Stimulated activated CD8-positive, alpha-beta memory T cell treated with anti-CD3 and anti-CD28 coated beads, Interleukin-12 subunit alpha, Interleukin-12 subunit beta, amount 100 ng/mL, for 4 hours (primary cell): ENCODE data around the gene CD55.
A peak's percentile ranks its signal among the peaks of the same experiment; 100 is the strongest.

Source experiments
- DNase-seq: peaks from one replicate; pipeline ENCODE4 v3.0.0-alpha.2; 2020; ENCODE audit warnings: low read depth

CD55 gene, protein sequence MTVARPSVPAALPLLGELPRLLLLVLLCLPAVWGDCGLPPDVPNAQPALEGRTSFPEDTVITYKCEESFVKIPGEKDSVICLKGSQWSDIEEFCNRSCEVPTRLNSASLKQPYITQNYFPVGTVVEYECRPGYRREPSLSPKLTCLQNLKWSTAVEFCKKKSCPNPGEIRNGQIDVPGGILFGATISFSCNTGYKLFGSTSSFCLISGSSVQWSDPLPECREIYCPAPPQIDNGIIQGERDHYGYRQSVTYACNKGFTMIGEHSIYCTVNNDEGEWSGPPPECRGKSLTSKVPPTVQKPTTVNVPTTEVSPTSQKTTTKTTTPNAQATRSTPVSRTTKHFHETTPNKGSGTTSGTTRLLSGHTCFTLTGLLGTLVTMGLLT

GRCh38 chr1:207321079-207321789 is at the start of gene CD55:
Gene CD55, plus strand, starts transcription at chr1:207321678. Its CDS starts 88 bp downstream, at chr1:207321766.
- DNase-seq = peak; percentile 97

DNA sequence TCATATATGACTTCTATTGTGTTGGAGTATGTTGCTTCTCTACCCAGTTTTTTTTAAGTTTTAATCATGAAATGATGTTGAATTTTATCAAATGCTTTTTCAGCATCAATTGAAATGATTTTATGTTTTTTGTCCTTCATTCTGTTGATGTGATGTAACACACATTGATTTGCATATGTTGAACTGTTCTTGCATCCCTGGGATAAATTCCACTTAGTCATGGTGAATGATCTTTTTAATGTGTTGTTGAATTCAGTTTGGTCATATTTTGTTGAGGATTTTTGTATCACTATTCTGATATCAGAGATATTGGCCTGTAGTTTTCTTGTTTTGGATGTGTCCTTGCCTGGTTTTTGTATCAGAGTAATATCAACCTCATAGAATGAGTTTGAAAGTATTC is 46.6 kb upstream of the CD55 start:
- no peak for DNase-seq

DNA sequence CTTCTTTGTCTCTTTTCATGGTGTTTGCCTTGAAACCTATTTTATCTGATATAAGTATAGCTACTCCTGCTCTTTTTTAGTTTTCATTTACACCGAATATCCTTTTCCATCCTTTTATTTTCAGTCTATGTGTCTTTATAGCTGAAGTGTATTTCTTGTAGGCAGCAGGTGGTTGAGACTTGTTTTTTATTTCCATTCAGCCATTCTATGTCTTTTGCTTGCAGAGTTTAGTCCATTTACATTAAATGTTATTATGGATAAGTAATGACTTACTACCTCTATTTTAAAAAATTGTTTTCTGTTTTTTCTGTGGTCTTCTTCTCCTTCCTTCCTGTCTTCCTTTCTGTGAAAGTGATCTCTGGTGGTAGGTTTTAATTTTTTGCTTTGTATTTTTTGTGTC is 45.0 kb upstream of the CD55 start:
- DNase-seq = no peak

GRCh38 chr1:207277241-207277640 is 44.2 kb upstream of the CD55 start:
- no peak for DNase-seq

GRCh38 chr1:207279652-207280051 is 41.8 kb upstream of the CD55 start:
- DNase-seq = no peak

DNA sequence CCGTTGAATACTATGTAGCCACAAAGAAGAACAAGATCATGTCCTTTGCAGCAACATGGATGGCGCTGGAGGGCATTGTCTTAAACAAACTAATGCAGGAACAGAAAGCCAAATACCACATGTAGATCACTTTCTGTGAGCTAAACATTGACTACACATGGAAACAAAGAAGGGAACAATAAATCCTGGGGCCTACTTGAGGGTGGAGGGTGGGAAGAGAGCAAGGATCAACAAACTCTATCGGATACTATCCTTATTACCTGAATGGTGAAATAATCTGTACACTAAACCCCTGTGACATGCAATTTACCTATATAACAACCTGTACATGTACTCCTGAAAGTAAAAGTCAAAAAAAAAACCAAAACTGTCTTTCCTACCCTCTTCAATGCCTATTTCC is 40.8 kb upstream of the CD55 start:
- DNase-seq = no peak

DNA sequence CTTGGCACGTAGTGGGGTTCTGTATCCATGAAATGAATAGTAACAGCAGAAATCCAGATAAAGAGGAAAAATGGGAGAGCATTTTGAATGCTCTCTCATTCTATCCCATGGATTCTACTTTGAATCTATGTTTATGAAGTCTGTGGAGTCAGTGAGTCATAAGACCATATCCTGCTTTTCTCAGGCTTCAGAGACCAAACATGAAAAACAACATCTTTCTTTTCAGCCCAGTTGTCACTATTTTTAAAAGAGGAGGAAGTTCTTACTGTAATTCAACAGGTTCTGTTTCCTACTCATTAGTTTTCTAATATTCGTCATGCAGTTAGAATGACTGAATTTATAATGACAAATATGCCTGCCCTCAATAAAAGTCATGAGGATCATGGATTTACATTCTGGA is 39.4 kb upstream of the CD55 start:
- no peak for DNase-seq

DNA sequence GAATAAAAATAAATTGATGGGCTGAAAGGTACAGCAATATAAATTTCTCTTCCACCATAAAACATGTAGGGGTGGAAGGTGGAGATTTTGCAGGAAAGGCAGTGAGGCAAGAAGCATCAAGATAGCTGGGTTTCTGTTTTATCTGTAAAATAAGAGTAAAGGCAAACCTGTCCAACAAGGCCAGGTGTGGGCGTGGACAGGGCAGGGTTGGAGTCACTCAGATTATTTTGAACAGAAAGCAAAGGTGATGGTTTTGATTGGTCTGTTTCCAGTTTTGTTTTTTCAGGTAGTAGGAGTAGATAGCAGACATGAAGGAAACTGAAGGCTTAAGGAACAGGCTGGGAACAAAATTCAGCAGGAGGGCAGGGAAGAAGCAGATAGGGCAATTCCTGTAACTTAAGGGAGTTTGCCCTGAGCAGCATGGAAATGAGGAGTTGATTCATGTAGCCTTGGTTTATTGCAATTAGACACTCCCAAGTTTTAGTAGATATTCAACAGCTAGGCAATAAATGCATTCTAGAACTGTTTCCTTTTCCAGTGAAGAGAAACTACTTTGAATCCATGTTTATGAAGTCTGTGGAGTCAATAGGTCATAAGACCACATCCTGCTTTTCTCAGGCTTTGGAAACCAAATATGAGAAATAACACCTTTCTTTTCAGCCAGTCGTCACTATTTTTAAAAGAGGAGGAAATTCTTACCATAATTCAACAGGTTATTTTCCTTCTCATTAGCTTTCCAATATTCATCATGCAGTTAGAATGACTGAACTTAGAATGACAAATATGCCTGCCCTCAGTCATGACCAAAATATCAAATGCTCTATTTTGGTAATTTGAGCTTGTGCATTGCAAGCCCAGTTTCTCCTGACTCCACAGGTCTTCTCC is 38.7 kb upstream of the CD55 start:
- DNase-seq = no peak

DNA sequence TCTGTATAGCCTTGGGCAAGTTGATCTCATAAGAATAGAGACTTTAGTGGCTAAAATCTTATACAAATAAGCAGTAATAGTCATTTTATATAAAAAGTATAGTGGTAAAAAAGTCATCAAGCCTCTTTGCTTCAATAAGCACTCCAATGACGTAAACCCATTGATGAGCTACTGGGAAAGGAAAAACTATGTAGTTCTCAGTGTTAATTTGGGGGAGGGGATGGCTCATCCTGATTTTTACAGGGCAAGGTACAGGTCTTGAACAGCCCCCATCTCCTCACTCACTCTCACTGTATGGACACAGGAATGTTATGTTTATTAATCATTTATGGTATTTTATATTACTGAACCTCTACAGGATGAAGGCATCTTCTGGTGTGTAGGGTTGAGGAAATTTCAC is 38.1 kb upstream of the CD55 start:
- no peak for DNase-seq

GRCh38 chr1:207284209-207284897 is 37.1 kb upstream of the CD55 start:
- no peak for DNase-seq

DNA sequence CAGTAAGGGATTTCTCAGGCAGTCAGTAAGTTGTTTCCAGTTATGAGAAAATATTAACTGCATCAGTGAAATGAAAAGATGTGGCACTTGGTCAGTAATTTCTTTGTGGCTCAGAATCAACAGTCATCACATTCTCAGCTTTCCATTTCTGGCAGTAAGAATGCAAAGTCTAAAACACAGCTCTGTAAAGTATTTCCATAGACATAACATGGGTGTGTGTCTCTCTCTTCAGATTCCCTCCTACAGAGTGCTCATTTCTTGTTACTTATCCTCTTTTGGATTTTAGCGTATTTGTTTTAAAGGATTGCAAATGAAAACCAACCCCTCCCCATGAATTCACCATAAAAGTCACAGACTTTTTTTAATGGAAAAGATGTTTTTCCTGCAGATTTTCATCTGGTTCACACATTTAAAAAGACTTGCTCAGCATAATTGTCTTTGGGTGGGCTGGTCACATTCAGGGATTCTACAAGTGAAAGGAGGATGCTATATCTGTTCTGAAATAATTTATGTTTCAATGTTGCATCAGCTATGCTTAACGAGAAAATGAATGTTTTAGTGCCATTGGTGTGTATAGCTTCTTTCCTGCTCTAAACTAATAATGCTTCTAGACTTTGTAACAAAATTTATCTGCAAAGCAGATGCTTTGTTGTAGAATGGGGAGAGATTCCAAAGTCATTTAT is 34.6 kb upstream of the CD55 start:
- DNase-seq = no peak

DNA sequence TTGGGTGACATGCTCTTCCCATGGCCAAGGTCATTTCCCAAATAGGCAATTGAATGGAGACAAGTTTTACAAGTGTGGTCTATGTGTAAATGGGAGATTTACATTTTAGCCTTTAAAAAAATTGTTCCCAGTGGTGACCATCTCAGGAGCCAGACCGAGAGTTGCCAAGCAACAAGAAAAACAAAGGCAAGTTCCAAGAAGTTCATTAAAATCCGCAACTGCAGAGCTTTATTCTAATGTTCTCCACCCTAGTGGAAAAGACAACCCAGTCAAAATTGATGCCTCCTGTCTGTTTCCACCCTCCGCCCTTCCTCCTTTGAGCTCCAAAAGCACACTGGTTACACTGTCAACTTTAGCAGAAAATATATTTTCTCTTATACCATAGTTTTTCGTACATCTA is 33.2 kb upstream of the CD55 start:
- no peak for DNase-seq

GRCh38 chr1:207289756-207290155 is 31.7 kb upstream of the CD55 start:
- DNase-seq = no peak

- DNase-seq = no peak
These were observed 29.8 kb upstream of the CD55 start for GRCh38 chr1:207291723-207292122.

- DNase-seq = no peak
These were observed 23.3 kb upstream of the CD55 start for GRCh38 chr1:207298186-207298585.

GRCh38 chr1:207298636-207299398 is 22.7 kb upstream of the CD55 start:
- no peak for DNase-seq

- DNase-seq = no peak
These were observed 20.5 kb upstream of the CD55 start for GRCh38 chr1:207300970-207301369.

DNA sequence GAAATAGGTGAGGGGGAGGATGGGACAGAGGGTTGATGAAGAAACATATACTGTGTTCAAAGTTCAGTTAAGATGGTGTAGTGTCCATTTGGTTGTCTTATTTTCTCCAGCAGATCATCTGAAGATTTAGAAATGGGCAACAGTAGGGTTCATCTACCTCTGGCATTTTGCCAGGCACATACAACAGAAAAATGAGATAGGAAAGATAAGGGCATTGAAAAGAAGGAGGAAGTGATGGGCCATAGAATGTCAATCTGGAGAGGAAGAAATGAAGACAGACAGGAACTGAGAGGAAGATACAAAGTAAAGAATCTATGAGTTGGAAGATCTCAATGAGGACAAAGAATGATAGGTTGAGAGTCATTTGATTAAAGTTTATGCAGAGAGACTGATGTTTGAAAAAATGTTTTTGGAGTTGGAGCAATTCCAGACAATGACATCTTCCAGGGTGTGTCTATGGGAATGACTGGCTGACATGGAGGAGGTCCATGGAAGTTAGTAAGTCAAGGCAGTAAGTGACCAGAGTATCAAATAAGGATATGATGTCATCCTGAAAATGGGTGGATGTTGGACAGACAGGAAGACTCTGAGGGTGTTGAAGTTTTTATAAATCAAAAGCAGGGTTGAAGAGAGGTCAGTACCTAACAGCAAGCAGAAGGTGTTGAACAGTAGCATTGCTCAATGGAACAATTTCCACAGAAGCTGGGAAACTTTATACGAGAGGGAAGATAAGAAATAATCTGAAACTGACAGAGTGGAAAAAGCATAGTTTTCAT is 18.7 kb upstream of the CD55 start:
- no peak for DNase-seq

- no peak for DNase-seq
These were observed 16.6 kb upstream of the CD55 start for GRCh38 chr1:207304710-207305488.
